NT2/D1 (cell line): ENCODE results near the gene ZNF474.

Experiments used
- DNase-seq: peaks from one replicate; pipeline ENCODE4 v3.0.0-alpha.2; 2011; ENCODE audit warnings: low read depth, low spot score
- H3K27me3 ChIP-seq: 2 replicates; pipeline ENCODE4 v1.6.0; 2011; ENCODE audit warnings: mild to moderate bottlenecking; ENCODE audit not compliant: insufficient read length, insufficient read depth
- H3K36me3 ChIP-seq: 2 replicates; pipeline ENCODE4 v1.6.1; 2011; ENCODE audit warnings: mild to moderate bottlenecking, low read length, mixed read lengths; ENCODE audit not compliant: insufficient read depth, insufficient read length
- H3K4me1 ChIP-seq: 2 replicates; pipeline ENCODE4 v1.5.1; 2011; ENCODE audit not compliant: insufficient read depth, insufficient read length
- H3K4me3 ChIP-seq: 2 replicates; pipeline ENCODE4 v1.5.1; 2011; ENCODE audit warnings: low read depth; ENCODE audit not compliant: insufficient read length
- H3K9ac ChIP-seq: 2 replicates; pipeline ENCODE4 v1.6.0; 2011; ENCODE audit warnings: low read depth; ENCODE audit not compliant: insufficient read length
- H3K9me3 ChIP-seq: 2 replicates; pipeline ENCODE4 v1.5.1; 2011; ENCODE audit warnings: mild to moderate bottlenecking, low read length; ENCODE audit not compliant: insufficient read depth
- SUZ12 ChIP-seq: IDR thresholded peaks from 2 replicates; pipeline ENCODE4 v1.6.1; 2011; ENCODE audit not compliant: insufficient read length, insufficient read depth; ENCODE audit errors: extremely low read depth
- YY1 ChIP-seq: IDR thresholded peaks from 2 replicates; pipeline ENCODE4 v1.6.1; 2011; ENCODE audit not compliant: insufficient read length, insufficient read depth
- ZNF274 ChIP-seq: IDR thresholded peaks from 2 replicates; pipeline ENCODE4 v1.6.1; 2011; ENCODE audit warnings: mild to moderate bottlenecking, low read depth, low read length

Gene ZNF474

GRCh38 chr5:122126756-122127321 is 2.5 kb upstream of the ZNF474 start:
- H3K4me1 ChIP-seq = no peaks in the 10 kb centered on the region
- H3K9ac ChIP-seq = no peak overlapping the region
- no peaks in the 10 kb centered on the region for H3K36me3 ChIP-seq
- DNase-seq = no peak
- H3K27me3 ChIP-seq = no peaks in the 10 kb centered on the region
- TF ChIP-seq ZNF274 (no peak), SUZ12 (no peak)
- no peaks in the 10 kb centered on the region for H3K9me3 ChIP-seq
- H3K4me3 ChIP-seq = no peak overlapping the region

- TF ChIP-seq YY1 = no peak
- TF ChIP-seq ZNF274 = no peak
- H3K9ac ChIP-seq = no peak overlapping the region
- DNase-seq = no peak
These were observed 806 bp downstream of the ZNF474 start for GRCh38 chr5:122130152-122130551.

GRCh38 chr5:122137702-122138101 is 8.4 kb downstream of the ZNF474 start:
- TF ChIP-seq YY1 (no peak), ZNF274 (no peak), SUZ12 (no peak)
- DNase-seq = no peak
- Histone ChIP-seq H3K4me3 (no peak overlapping the region), H3K27me3 (no peaks in the 10 kb centered on the region), H3K4me1 (no peaks in the 10 kb centered on the region), H3K9me3 (no peaks in the 10 kb centered on the region), H3K36me3 (no peaks in the 10 kb centered on the region), H3K9ac (no peak overlapping the region)

More at GRCh38 chr5:122130152-122130551, 806 bp downstream of the ZNF474 start:
- Histone ChIP-seq H3K4me1 (no peaks in the 10 kb centered on the region), H3K9me3 (no peaks in the 10 kb centered on the region), H3K27me3 (no peaks in the 10 kb centered on the region), H3K4me3 (no peak overlapping the region), H3K36me3 (no peaks in the 10 kb centered on the region)

- no peak overlapping the region for H3K4me3 ChIP-seq
- H3K36me3 ChIP-seq = no peaks in the 10 kb centered on the region
- DNase-seq = no peak
- no peaks in the 10 kb centered on the region for H3K4me1 ChIP-seq
- H3K27me3 ChIP-seq = no peaks in the 10 kb centered on the region
- H3K9ac ChIP-seq = no peak overlapping the region
- TF ChIP-seq ZNF274 (no peak), SUZ12 (no peak), YY1 (no peak)
- no peaks in the 10 kb centered on the region for H3K9me3 ChIP-seq
These were observed 9.0 kb downstream of the ZNF474 start for GRCh38 chr5:122138356-122138755.

- Histone ChIP-seq H3K36me3 (no peaks in the 10 kb centered on the region), H3K4me3 (no peak overlapping the region), H3K4me1 (no peaks in the 10 kb centered on the region), H3K9ac (no peak overlapping the region), H3K9me3 (no peaks in the 10 kb centered on the region), H3K27me3 (no peaks in the 10 kb centered on the region)
- DNase-seq = no peak
- TF ChIP-seq YY1 = no peak
- TF ChIP-seq SUZ12 = no peak
- no peak for TF ChIP-seq ZNF274
These were observed 11.6 kb downstream of the ZNF474 start for GRCh38 chr5:122140900-122141299.

- DNase-seq = no peak
- TF ChIP-seq YY1 = no peak
- no peak for TF ChIP-seq ZNF274
- no peak for TF ChIP-seq SUZ12
- H3K27me3 ChIP-seq = no peaks in the 10 kb centered on the region
- no peak overlapping the region for H3K4me3 ChIP-seq
- no peaks in the 10 kb centered on the region for H3K9me3 ChIP-seq
- H3K4me1 ChIP-seq = no peaks in the 10 kb centered on the region
- H3K36me3 ChIP-seq = no peaks in the 10 kb centered on the region
- H3K9ac ChIP-seq = no peak overlapping the region
These were observed 12.4 kb downstream of the ZNF474 start for GRCh38 chr5:122141751-122142150.

- DNase-seq = no peak
- H3K4me3 ChIP-seq = no peak overlapping the region
- H3K4me1 ChIP-seq = no peaks in the 10 kb centered on the region
- no peak for TF ChIP-seq YY1
- TF ChIP-seq SUZ12 = no peak
- TF ChIP-seq ZNF274 = no peak
- no peaks in the 10 kb centered on the region for H3K9me3 ChIP-seq
- no peaks in the 10 kb centered on the region for H3K36me3 ChIP-seq
- no peaks in the 10 kb centered on the region for H3K27me3 ChIP-seq
- no peak overlapping the region for H3K9ac ChIP-seq
These were observed 13.3 kb downstream of the ZNF474 start for GRCh38 chr5:122142480-122143164.
